ENCODE measurements around the gene VWC2L.

DNA sequence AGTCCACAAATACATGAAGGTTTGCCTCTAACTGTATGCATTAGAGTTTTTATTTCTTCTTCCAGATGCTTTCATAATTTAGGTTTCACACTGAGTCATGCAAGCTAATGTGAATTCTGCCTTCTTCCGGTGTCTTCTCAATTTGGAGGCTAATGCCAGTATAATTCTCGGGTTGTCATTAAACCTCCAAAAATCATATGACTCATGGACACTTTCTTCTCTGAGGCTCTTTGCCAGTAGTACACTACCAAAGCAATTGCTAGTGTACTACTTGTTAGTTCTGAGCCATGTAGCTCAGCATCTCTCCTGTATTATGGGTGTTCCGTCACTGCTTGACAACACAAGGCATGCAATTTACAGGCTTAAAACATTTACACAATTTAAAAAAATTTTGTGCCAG lies 137.1 kb downstream of the VWC2L start:
- TF ChIP-seq, protein P1, sequence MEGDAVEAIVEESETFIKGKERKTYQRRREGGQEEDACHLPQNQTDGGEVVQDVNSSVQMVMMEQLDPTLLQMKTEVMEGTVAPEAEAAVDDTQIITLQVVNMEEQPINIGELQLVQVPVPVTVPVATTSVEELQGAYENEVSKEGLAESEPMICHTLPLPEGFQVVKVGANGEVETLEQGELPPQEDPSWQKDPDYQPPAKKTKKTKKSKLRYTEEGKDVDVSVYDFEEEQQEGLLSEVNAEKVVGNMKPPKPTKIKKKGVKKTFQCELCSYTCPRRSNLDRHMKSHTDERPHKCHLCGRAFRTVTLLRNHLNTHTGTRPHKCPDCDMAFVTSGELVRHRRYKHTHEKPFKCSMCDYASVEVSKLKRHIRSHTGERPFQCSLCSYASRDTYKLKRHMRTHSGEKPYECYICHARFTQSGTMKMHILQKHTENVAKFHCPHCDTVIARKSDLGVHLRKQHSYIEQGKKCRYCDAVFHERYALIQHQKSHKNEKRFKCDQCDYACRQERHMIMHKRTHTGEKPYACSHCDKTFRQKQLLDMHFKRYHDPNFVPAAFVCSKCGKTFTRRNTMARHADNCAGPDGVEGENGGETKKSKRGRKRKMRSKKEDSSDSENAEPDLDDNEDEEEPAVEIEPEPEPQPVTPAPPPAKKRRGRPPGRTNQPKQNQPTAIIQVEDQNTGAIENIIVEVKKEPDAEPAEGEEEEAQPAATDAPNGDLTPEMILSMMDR (conservative IDR thresholded peaks at IDR 0.05) = no peak
- no peak for TF ChIP-seq EZH2 (IDR thresholded peaks at IDR 0.05; ENCODE audit: low read depth)
